Suppressor macrophage treated with lipopolysaccharide for 1 hour (primary cell): ENCODE measurements around the gene AGL.
"Not testable (repeated sequence)": the region's sequence is repeated elsewhere in the genome, so short reads cannot be mapped to it uniquely, and the experiment has no call there.

Source experiments
- DNase-seq, 3 donors: peaks; one replicate each; pipeline ENCODE4 v3.0.0-alpha.2; 2020 to 2022

Gene AGL

GRCh38 chr1:99945174-99945573 is 95.0 kb downstream of the AGL start:
- no peak for DNase-seq

- DNase-seq: no peak
Measured at GRCh38 chr1:99950486-99950885, 100.3 kb downstream of the AGL start.

GRCh38 chr1:99952522-99952921 is 102.4 kb downstream of the AGL start:
- no peak for DNase-seq

- no peak for DNase-seq
Measured at GRCh38 chr1:99955375-99955774, 105.2 kb downstream of the AGL start.

GRCh38 chr1:99956755-99957154 is 106.6 kb downstream of the AGL start:
- peak in 1 of 3 donors; percentile 29 for DNase-seq

- no peak for DNase-seq
Measured at GRCh38 chr1:99957818-99958217, 107.7 kb downstream of the AGL start.

GRCh38 chr1:99959189-99959705 is 109.1 kb downstream of the AGL start:
- DNase-seq: not testable (repeated sequence)

GRCh38 chr1:99960260-99960659 is 110.1 kb downstream of the AGL start:
- DNase-seq: not testable (repeated sequence)

- no peak for DNase-seq
Measured at GRCh38 chr1:99963041-99963795, 113.1 kb downstream of the AGL start.

GRCh38 chr1:99964806-99965205 is 114.6 kb downstream of the AGL start:
- DNase-seq: no peak

GRCh38 chr1:99965646-99966375 is 115.7 kb downstream of the AGL start:
- DNase-seq: no peak

- DNase-seq: no peak
Measured at GRCh38 chr1:99968214-99968613, 118.1 kb downstream of the AGL start.

- DNase-seq: no peak
Measured at GRCh38 chr1:99969260-99969728, 119.1 kb downstream of the AGL start.

- peak; percentile 77 to 89 (median 86) for DNase-seq
Measured at GRCh38 chr1:99969729-99970621, 119.8 kb downstream of the AGL start, which contains the start of gene SLC35A3. Gene SLC35A3 (plus strand): TSS chr1:99969996. CDS start chr1:99993555, 23,559 bp downstream.

- no peak for DNase-seq
Measured at GRCh38 chr1:99970713-99971255, 120.6 kb downstream of the AGL start.

- DNase-seq: not testable (repeated sequence)
Measured at GRCh38 chr1:99972066-99972465, 121.9 kb downstream of the AGL start.
